Mesodermal cell (in vitro differentiated cells): ENCODE results near the gene PPP2R3B.
"Not testable (repeated sequence)": the region's sequence is repeated elsewhere in the genome, so short reads cannot be mapped to it uniquely, and the experiment has no call there.

Experiments
- H3K27ac ChIP-seq: 2 replicates; pipeline ENCODE4 v1.7.0; 2013; ENCODE audit warnings: mild to moderate bottlenecking, low read depth, low read length, moderate library complexity; ENCODE audit not compliant: severe bottlenecking
- H3K36me3 ChIP-seq: 2 replicates; pipeline ENCODE4 v1.7.1; 2013; ENCODE audit warnings: mild to moderate bottlenecking, low read length, moderate library complexity; ENCODE audit not compliant: control insufficient read depth, insufficient read depth
- H3K4me1 ChIP-seq: one replicate; pipeline ENCODE4 v1.7.1; 2013; ENCODE audit warnings: mild to moderate bottlenecking, low read length; ENCODE audit not compliant: insufficient read depth, control insufficient read depth, poor library complexity, severe bottlenecking
- H3K4me3 ChIP-seq: 2 replicates; pipeline ENCODE4 v1.7.0; 2013; ENCODE audit warnings: low read length, control low read depth, mild to moderate bottlenecking; ENCODE audit not compliant: insufficient read depth, poor library complexity, severe bottlenecking; ENCODE audit errors: extremely low read depth
- H3K9me3 ChIP-seq: 2 replicates; pipeline ENCODE4 v1.7.1; 2013; ENCODE audit warnings: mild to moderate bottlenecking, low read length, moderate library complexity; ENCODE audit not compliant: control insufficient read depth
- WGBS, 2 experiments: methylation state at CpG; one replicate each; pipeline ENCODE4 v1.1.5; 2013; ENCODE audit warnings: missing lambda C conversion rate in 2 of 2; ENCODE audit not compliant: insufficient coverage in 2 of 2; 5-methylcytosine and 5-hydroxymethylcytosine counted together

The PPP2R3B gene

DNA sequence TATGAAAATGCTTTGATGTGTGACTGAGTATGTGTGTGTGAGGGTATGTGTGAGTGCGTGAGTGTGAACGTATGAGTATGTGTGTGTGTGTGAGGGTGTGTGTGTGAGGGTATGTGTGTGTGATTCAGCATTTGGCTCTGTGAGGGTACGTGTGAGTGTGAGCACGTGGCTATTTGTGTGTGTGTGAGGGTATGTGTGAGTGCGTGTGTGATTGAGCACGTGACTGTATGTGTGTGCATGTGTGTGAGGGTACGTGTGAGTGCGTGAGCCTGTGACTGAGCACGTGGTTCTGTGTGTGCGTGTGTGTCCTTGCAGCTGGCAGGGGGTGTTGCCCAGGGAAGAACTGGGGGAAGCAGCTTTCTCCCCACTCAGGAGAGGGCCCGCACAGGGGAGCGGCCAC lies 16.1 kb upstream of the PPP2R3B start:
- WGBS, 2 experiments = 97 to 98% methylated on average over 8 to 11 of the region's 12 CpGs
- Histone ChIP-seq H3K4me1 (peaks cover 4% of the 10 kb centered on the region), H3K4me3 (no peak overlapping the region), H3K27ac (no peak overlapping the region), H3K36me3 (no peaks in the 10 kb centered on the region), H3K9me3 (peaks cover 5% of the 10 kb centered on the region)

DNA sequence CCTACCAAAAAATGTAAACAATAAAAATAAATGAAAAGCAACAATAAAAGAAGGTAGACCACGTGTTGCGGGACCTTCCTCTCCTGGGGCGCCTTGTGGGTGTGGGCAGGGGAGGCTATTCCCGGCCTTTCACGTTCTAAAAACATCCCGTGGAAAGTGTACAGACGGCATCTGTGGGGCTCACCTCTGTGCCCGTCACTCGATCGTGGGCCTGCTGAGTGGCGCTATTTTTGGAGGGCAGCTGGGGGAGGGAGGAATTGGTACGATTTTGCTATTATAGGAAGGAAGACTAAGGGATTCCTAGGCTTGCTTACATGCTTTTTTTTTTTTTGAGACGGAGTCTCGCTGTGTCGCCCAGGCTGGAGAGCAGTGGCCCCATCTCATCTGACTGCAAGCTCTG lies 13.6 kb upstream of the PPP2R3B start:
- Histone ChIP-seq H3K36me3 (no peaks in the 10 kb centered on the region), H3K27ac (no peak overlapping the region), H3K4me1 (peaks cover 4% of the 10 kb centered on the region), H3K4me3 (no peak overlapping the region), H3K9me3 (peaks cover 5% of the 10 kb centered on the region)
- 76 to 90% methylated on average over 11 to 15 of the region's 15 CpGs for WGBS, 2 experiments

DNA sequence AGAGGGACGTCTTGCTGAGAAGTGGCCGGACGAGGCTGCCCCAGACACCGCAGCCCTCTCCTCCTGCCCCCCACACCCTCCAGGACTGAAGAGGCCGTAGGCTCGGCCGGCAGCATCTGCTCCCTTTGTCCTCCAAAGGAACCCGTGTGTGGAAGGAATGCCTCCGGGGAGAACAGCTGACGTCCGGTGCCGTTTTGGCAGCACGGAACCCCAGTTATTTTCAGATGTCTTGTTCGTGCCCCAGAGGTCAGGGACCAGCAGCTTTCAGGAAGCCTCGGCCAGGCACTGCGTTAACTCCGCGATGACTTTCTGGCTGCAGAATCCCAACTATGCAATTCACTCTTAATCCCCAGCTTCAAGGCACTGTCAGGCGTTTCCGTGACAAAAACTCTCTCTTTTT lies 10.9 kb upstream of the PPP2R3B start:
- peak overlapping the region; percentile 77 for H3K27ac ChIP-seq
- H3K4me3 ChIP-seq = no peak overlapping the region
- H3K9me3 ChIP-seq = peaks cover 5% of the 10 kb centered on the region
- peaks cover 4% of the 10 kb centered on the region for H3K4me1 ChIP-seq
- 38 to 41% methylated on average over 13 to 18 of the region's 20 CpGs for WGBS, 2 experiments
- no peaks in the 10 kb centered on the region for H3K36me3 ChIP-seq

DNA sequence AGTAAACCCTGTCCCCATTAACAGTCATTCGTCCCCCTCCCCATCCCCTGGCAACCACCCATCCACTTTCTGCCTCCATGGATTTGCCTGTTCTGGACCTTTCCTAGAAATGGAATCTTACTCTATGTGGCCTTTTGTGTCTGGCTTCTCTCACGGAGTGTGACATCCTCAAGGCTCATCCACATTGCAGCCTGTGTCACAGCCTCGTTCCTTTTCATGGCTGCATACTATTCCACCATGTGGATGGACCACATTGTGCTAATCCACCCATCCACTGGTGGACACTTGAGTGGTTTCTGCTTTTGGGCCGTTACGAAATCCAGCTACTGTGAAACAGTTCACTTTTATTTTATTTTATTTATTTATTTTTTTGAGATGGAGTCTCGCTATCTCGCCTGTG lies 8.1 kb upstream of the PPP2R3B start:
- Histone ChIP-seq H3K4me3 (no peak overlapping the region), H3K27ac (no peak overlapping the region), H3K36me3 (no peaks in the 10 kb centered on the region), H3K4me1 (no peaks in the 10 kb centered on the region), H3K9me3 (peaks cover 5% of the 10 kb centered on the region)
- 91 to 93% methylated on average over 3 to 4 of the region's 7 CpGs for WGBS, 2 experiments

DNA sequence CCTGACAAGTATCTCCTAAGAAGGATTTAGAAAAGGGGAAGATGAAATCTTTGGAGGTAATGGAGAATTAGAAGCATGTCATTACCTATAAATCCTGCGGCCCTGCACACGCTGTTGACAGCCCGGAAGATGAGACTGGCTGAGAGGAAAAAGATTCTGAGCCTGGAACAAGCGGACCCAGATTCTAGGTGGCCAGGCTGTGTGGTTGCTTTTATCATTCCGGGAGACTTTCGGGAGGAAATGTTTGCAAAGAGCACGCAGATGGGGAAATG lies 5.8 kb upstream of the PPP2R3B start:
- Histone ChIP-seq H3K27ac (no peak overlapping the region), H3K4me3 (no peak overlapping the region), H3K36me3 (no peaks in the 10 kb centered on the region), H3K4me1 (no peaks in the 10 kb centered on the region), H3K9me3 (no peaks in the 10 kb centered on the region)
- 92 to 96% methylated on average over 6 to 7 of the region's 7 CpGs for WGBS, 2 experiments

DNA sequence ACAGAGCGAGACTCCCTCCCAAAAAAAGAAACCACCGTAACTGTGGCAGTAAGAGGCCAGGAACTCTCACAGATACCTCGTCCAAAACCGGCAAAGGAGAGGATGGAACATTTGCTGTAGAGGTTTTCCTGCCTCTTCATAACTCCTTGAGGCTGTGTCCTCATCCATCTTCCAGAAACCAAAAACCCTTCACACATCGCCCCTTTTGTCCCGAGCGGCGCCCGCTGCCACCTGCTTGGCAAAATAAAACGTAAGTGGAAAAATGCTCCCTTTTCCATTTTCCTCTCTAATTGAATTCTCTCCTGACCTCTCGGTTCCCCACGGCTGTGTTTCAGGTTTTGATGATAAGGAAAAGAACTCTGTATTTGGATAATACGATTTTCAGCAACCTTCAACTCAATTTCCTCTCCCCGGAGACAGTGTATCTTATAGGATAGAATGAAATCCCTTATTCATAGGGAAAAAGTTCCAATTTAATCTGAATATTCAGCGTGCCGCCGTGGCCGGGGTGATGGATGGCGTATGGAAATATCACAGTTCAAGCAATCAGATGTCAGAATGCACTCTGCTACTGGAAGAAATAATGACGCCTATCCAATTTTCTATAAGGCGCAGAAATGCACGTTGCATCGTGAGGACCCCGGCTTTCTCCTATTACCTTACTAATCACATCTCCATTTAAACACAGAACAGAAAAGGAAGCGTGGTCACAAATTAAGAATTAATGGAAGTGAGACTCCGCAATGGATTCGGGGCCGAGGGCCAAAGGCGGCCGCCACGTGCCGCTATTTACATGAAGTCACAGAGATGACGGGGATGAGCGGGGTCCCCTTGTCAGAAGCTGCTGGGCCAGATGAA lies 5.2 kb upstream of the PPP2R3B start:
- no peak overlapping the region for H3K27ac ChIP-seq
- 93 to 96% methylated on average over 16 to 24 of the region's 34 CpGs for WGBS, 2 experiments
- no peaks in the 10 kb centered on the region for H3K36me3 ChIP-seq
- H3K4me1 ChIP-seq = no peaks in the 10 kb centered on the region
- H3K4me3 ChIP-seq = no peak overlapping the region
- no peaks in the 10 kb centered on the region for H3K9me3 ChIP-seq

DNA sequence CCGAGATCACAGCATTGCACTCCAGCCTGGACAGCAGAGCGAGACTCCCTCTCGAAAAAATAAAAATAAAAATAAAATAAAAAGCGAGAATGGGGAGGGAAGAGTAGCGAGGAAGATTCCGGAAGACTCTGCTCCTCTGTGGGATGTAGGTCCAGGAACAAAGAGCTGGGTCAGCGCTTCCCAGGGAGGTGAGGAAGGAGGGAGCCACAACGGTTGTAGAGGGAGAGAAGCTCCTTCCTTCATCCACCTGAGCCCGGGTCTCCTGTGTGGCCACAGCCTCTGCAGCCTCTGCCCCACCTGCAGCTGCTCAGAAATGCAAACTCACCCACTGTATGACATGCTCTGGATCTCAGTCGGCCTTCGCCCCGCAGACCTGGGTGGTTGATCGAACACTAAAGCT lies 3.8 kb upstream of the PPP2R3B start:
- Histone ChIP-seq H3K27ac (no peak overlapping the region), H3K36me3 (no peaks in the 10 kb centered on the region), H3K9me3 (no peaks in the 10 kb centered on the region), H3K4me3 (no peak overlapping the region), H3K4me1 (no peaks in the 10 kb centered on the region)
- WGBS, 2 experiments = 97 to 100% methylated on average over 2 to 10 of the region's 13 CpGs

DNA sequence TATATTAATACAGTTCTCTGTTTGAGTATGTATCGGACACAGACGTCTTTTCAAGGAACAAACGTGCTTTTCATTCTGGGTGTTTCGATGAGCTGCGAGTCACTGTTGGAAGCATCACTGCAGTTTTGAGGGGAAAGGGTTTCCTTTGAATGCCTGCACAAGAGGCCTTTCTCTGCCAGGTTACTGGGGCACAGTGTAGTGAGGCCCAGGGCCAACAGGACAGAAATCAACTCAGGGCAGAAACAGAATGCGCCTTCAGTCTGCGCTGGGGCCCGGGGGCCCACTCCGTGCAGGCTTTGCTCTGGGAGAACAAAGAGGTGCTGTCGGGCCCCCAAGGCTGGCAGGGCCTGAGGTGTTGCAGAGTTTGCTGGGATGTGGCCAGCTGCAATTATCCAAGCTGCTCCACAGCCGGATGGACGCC lies 2.3 kb upstream of the PPP2R3B start:
- H3K36me3 ChIP-seq = peaks cover 7% of the 10 kb centered on the region
- no peak overlapping the region for H3K27ac ChIP-seq
- no peaks in the 10 kb centered on the region for H3K9me3 ChIP-seq
- no peaks in the 10 kb centered on the region for H3K4me1 ChIP-seq
- no peak overlapping the region for H3K4me3 ChIP-seq
- 90 to 95% methylated on average over 12 of the region's 12 CpGs for WGBS, 2 experiments

DNA sequence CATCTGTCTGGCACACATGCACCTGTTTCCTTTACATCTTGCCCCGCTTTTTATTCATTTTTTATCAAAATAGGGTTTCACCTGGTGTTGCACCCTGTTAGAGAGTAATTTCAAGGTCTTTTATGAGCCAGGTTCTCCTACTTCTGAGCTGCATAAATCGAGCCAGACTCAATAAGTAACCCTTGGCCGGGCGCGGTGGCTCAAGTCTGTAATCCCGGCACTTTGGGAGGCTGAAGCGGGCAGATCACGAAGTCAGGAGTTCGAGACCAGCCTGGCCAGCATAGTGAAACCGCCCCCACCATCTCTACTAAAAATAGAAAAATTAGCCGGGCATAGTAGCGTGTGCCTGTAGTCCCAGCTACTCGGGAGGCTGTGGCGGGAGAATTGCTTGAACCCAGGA lies 1.0 kb upstream of the PPP2R3B start:
- Histone ChIP-seq H3K36me3 (peaks cover 7% of the 10 kb centered on the region), H3K9me3 (no peaks in the 10 kb centered on the region), H3K4me1 (no peaks in the 10 kb centered on the region), H3K4me3 (peak overlapping the region; percentile 73), H3K27ac (no peak overlapping the region)
- 77 to 92% methylated on average over 5 to 14 of the region's 14 CpGs for WGBS, 2 experiments

DNA sequence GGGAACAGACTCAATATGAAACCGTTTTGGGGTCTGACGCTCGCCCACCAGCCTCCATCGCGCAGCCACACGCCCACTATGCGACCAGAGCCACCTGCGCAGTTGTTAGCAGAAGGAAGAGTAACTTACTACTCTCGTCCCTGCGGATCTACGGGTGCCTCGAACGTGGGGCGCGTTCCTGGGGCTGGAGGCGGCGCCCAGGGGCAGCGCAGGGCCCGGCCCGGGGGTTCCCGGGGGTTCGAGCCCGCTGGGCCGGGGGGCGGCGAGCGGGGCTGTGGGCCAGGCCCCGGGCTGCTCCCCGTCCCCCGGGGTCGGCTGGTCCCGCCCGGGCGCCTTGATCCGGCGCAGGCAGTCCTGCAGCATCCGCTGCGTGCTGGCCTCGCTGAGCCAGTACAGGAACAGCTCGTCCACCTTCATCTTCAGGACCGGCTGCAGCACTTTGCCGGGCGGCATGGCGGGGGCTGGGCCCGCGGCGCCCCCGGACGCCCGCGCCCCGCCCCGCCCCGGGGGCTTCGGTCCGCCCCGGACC lies 404 bp downstream of the PPP2R3B start:
- H3K9me3 ChIP-seq = no peaks in the 10 kb centered on the region
- H3K27ac ChIP-seq = peak overlapping the region; percentile 99
- peaks cover 7% of the 10 kb centered on the region for H3K36me3 ChIP-seq
- WGBS, 2 experiments = 0 to 1% methylated on average over 46 to 52 of the region's 57 CpGs
- H3K4me1 ChIP-seq = no peaks in the 10 kb centered on the region
- H3K4me3 ChIP-seq = peak overlapping the region; percentile 73

DNA sequence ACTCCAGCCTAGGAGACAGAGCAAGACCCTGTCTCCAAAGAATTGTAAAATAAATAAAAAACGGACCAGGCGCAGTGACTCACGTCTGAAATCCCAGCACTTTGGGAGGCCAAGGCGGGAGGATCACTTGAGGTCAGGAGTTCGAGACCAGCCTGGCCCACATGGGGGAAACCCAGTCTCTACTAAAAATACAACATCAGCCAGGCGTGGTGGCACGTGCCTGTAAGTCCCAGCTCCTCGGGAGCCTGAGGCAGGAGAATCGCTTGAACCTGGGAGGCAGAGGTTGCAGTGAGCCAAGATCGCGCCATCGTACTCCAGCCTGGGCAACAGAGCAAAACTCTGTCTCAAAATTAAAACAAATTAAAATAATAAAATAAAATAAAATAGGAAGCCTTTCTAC lies 971 bp downstream of the PPP2R3B start:
- H3K4me1 ChIP-seq, H3K27ac ChIP-seq, H3K36me3 ChIP-seq, H3K9me3 ChIP-seq: not testable (repeated sequence)
- H3K4me3 ChIP-seq = peak overlapping the region; percentile 73
- WGBS, 2 experiments = 71 to 86% methylated on average over 5 to 9 of the region's 12 CpGs
